Activated B cell treated with CpG ODN at 0.5 μM for 24 hours (primary cell): ENCODE data around the gene POLR2F. TPM values are rescaled to one million over a fixed set of nuclear protein-coding genes. Genes with fewer than 3 reads are reported as not detected.

Experiments
- ATAC-seq: fragments of 200-7000 bp; cut with Tn5 transposase; one replicate; pipeline ENCODE4 v1.10.0; 2021; ENCODE audit warnings: low read depth, mild to moderate bottlenecking, moderate library complexity
- CTCF ChIA-PET: fragments of 350-600 bp; sonication (Branson Sonifier 250); formaldehyde crosslinking; loops from one replicate; lab custom pipeline; 2021; ENCODE audit warnings: antibody characterized with exemption; lab: Charles Lee
- POLR2A ChIA-PET: fragments of 350-600 bp; sonication (Branson Sonifier 250); formaldehyde crosslinking; loops from one replicate; lab custom pipeline; 2021; ENCODE audit warnings: antibody characterized with exemption; lab: Charles Lee
- DNase-seq: peaks from one replicate; pipeline ENCODE4 v3.0.0; 2022
- H3K27ac Mint-ChIP-seq: one replicate; pipeline ENCODE4 v1.8.0; 2020; ENCODE audit warnings: mixed read lengths
- H3K27me3 Mint-ChIP-seq: one replicate; pipeline ENCODE4 v1.8.0; 2021; ENCODE audit warnings: mixed read lengths
- H3K36me3 Mint-ChIP-seq: one replicate; pipeline ENCODE4 v1.8.0; 2021; ENCODE audit warnings: low read depth, mixed read lengths
- H3K4me1 Mint-ChIP-seq: one replicate; pipeline ENCODE4 v1.8.0; 2021; ENCODE audit warnings: mixed read lengths
- H3K4me3 Mint-ChIP-seq: one replicate; pipeline ENCODE4 v1.8.0; 2020; ENCODE audit warnings: mild to moderate bottlenecking, mixed read lengths
- H3K9me3 Mint-ChIP-seq: one replicate; pipeline ENCODE4 v1.8.0; 2020; ENCODE audit warnings: mixed read lengths
- CTCF ChIP-seq: fragments of 200-600 bp; IDR thresholded peaks from one replicate; pipeline ENCODE4 v1.8.0; 2022; ENCODE audit warnings: antibody characterized with exemption, mild to moderate bottlenecking
- intact Hi-C: fragments of 100-400 bp; cut with micrococcal nuclease; formaldehyde crosslinking; loops from one replicate; pipeline ENCODE4 v1.15.1; 2024
- total RNA-seq: library from RNA; stranded (reverse); gene quantifications from 2 replicates; pipeline ENCODE4 v1.2.3, GENCODE V29; 2022

POLR2F gene
- total RNA-seq, 1 donor from 2014 or later = 47.8 TPM

GRCh38 chr22:37925330-37925729, 28.2 kb upstream of the POLR2F start:
- POLR2A ChIA-PET = no interaction called here
- CTCF ChIA-PET = no interaction called here
- H3K4me1 Mint-ChIP-seq = peaks cover under 1% of the 10 kb centered on the region
- no peak for ATAC-seq
- no peaks in the 10 kb centered on the region for H3K27me3 Mint-ChIP-seq
- no peak for DNase-seq
- H3K4me3 Mint-ChIP-seq = no peak overlapping the region
- peaks cover 48% of the 10 kb centered on the region for H3K36me3 Mint-ChIP-seq
- no peak overlapping the region for H3K27ac Mint-ChIP-seq
- no peaks in the 10 kb centered on the region for H3K9me3 Mint-ChIP-seq
- TF ChIP-seq CTCF = no peak
- intact Hi-C loops = no loop called here

GRCh38 chr22:37925767-37926166, 27.7 kb upstream of the POLR2F start:
- ChIA-PET CTCF (no interaction called here), POLR2A (no interaction called here)
- H3K27me3 Mint-ChIP-seq = no peaks in the 10 kb centered on the region
- ATAC-seq = no peak
- intact Hi-C loops = no loop called here
- H3K27ac Mint-ChIP-seq = no peak overlapping the region
- peaks cover 4% of the 10 kb centered on the region for H3K4me1 Mint-ChIP-seq
- no peak for TF ChIP-seq CTCF
- H3K9me3 Mint-ChIP-seq = no peaks in the 10 kb centered on the region
- peaks cover 48% of the 10 kb centered on the region for H3K36me3 Mint-ChIP-seq
- no peak for DNase-seq
- H3K4me3 Mint-ChIP-seq = no peak overlapping the region

- ChIA-PET POLR2A (no interaction called here), CTCF (no interaction called here)
- peaks cover 6% of the 10 kb centered on the region for H3K4me1 Mint-ChIP-seq
- no peak for DNase-seq
- H3K9me3 Mint-ChIP-seq = no peaks in the 10 kb centered on the region
- no peak overlapping the region for H3K27ac Mint-ChIP-seq
- H3K27me3 Mint-ChIP-seq = no peaks in the 10 kb centered on the region
- no peak for TF ChIP-seq CTCF
- intact Hi-C loops = no loop called here
- ATAC-seq = no peak
- H3K36me3 Mint-ChIP-seq = peaks cover 48% of the 10 kb centered on the region
- no peak overlapping the region for H3K4me3 Mint-ChIP-seq
These were observed 27.1 kb upstream of the POLR2F start for GRCh38 chr22:37926358-37926757.

- Mint-ChIP-seq H3K27me3 (no peaks in the 10 kb centered on the region), H3K4me1 (peaks cover 9% of the 10 kb centered on the region), H3K4me3 (no peak overlapping the region), H3K9me3 (no peaks in the 10 kb centered on the region), H3K36me3 (peaks cover 49% of the 10 kb centered on the region), H3K27ac (no peak overlapping the region)
- no peak for TF ChIP-seq CTCF
- ATAC-seq (no peak), DNase-seq (no peak)
- POLR2A ChIA-PET = no interaction called here
- intact Hi-C loops = no loop called here
- CTCF ChIA-PET = no interaction called here
These were observed 26.5 kb upstream of the POLR2F start for GRCh38 chr22:37926771-37927636.

- peaks cover 9% of the 10 kb centered on the region for H3K4me1 Mint-ChIP-seq
- no peaks in the 10 kb centered on the region for H3K9me3 Mint-ChIP-seq
- POLR2A ChIA-PET = no interaction called here
- H3K36me3 Mint-ChIP-seq = peaks cover 52% of the 10 kb centered on the region
- CTCF ChIA-PET = no interaction called here
- no peak for TF ChIP-seq CTCF
- H3K27me3 Mint-ChIP-seq = no peaks in the 10 kb centered on the region
- H3K27ac Mint-ChIP-seq = no peak overlapping the region
- intact Hi-C loops = no loop called here
- ATAC-seq (no peak), DNase-seq (no peak)
- no peak overlapping the region for H3K4me3 Mint-ChIP-seq
These were observed 25.9 kb upstream of the POLR2F start for GRCh38 chr22:37927637-37927936.
